Parathyroid adenoma (tissue), 2 donors: ENCODE measurements around the gene EDIL3.

Experiments
- H2AFZ ChIP-seq: fragments of 300-600 bp; sonication (generic); one replicate; pipeline ENCODE4 v1.7.0; 2017; ENCODE audit warnings: antibody characterized with exemption, mild to moderate bottlenecking
- H3K27ac ChIP-seq: fragments of 300-600 bp; sonication (generic); one replicate; pipeline ENCODE4 v1.7.0; 2017
- H3K27me3 ChIP-seq: fragments of 300-600 bp; sonication (generic); one replicate; pipeline ENCODE4 v1.7.0; 2017; ENCODE audit warnings: low read length; ENCODE audit not compliant: control insufficient read depth, insufficient read depth
- H3K36me3 ChIP-seq: fragments of 300-600 bp; sonication (generic); one replicate; pipeline ENCODE4 v1.7.0; 2017; ENCODE audit warnings: low read length; ENCODE audit not compliant: control insufficient read depth, insufficient read depth
- H3K4me1 ChIP-seq: fragments of 300-600 bp; sonication (generic); one replicate; pipeline ENCODE4 v1.7.0; 2017; ENCODE audit warnings: control low read depth
- H3K4me2 ChIP-seq: fragments of 300-600 bp; sonication (generic); one replicate; pipeline ENCODE4 v1.7.0; 2017; ENCODE audit warnings: low read length
- H3K4me3 ChIP-seq: fragments of 300-600 bp; sonication (generic); one replicate; pipeline ENCODE4 v1.7.0; 2017; ENCODE audit warnings: low read depth, low read length
- H3K79me2 ChIP-seq: fragments of 300-600 bp; sonication (generic); one replicate; pipeline ENCODE4 v1.7.0; 2017; ENCODE audit warnings: control low read depth
- H3K9ac ChIP-seq: fragments of 300-600 bp; sonication (generic); one replicate; pipeline ENCODE4 v1.7.0; 2017; ENCODE audit warnings: mild to moderate bottlenecking
- H3K9me3 ChIP-seq: fragments of 300-600 bp; sonication (generic); one replicate; pipeline ENCODE4 v1.7.0; 2017; ENCODE audit warnings: low read length; ENCODE audit not compliant: control insufficient read depth
- CTCF ChIP-seq: fragments of 300-600 bp; sonication (generic); IDR thresholded peaks from one replicate; pipeline ENCODE4 v1.7.0; 2017; ENCODE audit warnings: antibody characterized with exemption, mild to moderate bottlenecking
- donor health status: primary hyperparathyroidism.

The EDIL3 gene

GRCh38 chr5:83895860-83896259 is 488.8 kb downstream of the EDIL3 start:
- H3K9ac ChIP-seq = no peak overlapping the region
- no peak overlapping the region for H3K27ac ChIP-seq
- no peaks in the 10 kb centered on the region for H3K27me3 ChIP-seq
- H2AFZ ChIP-seq = no peak overlapping the region
- no peaks in the 10 kb centered on the region for H3K4me1 ChIP-seq
- TF ChIP-seq CTCF = no peak
- H3K36me3 ChIP-seq = no peaks in the 10 kb centered on the region
- H3K4me2 ChIP-seq = no peak overlapping the region
- no peaks in the 10 kb centered on the region for H3K9me3 ChIP-seq
- no peaks in the 10 kb centered on the region for H3K79me2 ChIP-seq
- H3K4me3 ChIP-seq = no peak overlapping the region

DNA sequence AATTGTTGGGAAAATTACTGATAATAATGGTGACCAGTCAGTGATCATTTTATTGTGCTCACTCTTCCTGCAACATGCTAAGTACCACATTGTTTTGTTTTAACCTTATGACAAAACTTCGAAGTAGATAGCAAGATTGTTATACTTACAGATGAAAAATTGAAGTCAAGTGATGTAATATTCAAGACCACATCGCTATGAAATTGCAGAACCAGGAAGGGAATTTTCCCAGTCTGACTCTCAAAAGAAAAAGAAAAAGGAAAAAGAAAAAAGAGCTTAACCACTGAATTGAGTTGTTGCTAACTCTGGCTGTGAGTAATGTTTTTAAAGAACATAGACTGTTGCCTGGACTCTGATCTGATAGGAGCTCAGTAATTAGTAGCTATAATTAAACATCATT is 493.4 kb downstream of the EDIL3 start:
- Histone ChIP-seq H3K9ac (no peak overlapping the region), H3K27me3 (no peaks in the 10 kb centered on the region), H3K4me2 (no peak overlapping the region), H3K4me3 (no peak overlapping the region), H3K79me2 (no peaks in the 10 kb centered on the region), H3K36me3 (no peaks in the 10 kb centered on the region), H3K9me3 (no peaks in the 10 kb centered on the region), H2AFZ (no peak overlapping the region), H3K27ac (no peak overlapping the region), H3K4me1 (no peaks in the 10 kb centered on the region)
- no peak for TF ChIP-seq CTCF
